ENCODE data around the gene ABLIM2.

- TF ChIP-seq SIN3A (IDR thresholded peaks at IDR 0.05; ENCODE audit: low read depth, low read length) (no peak), E2F4 (IDR thresholded peaks at IDR 0.05; ENCODE audit: low read depth, low read length) (no peak), FOS (IDR thresholded peaks at IDR 0.05; ENCODE audit: borderline replicate concordance, extremely low read depth, insufficient read length) (no peak), JUNB (IDR thresholded peaks at IDR 0.05) (no peak), CHD1 (IDR thresholded peaks at IDR 0.05; ENCODE audit: low read depth, low read length) (no peak), CBFB (IDR thresholded peaks at IDR 0.05; ENCODE audit: low read depth) (no peak), PRDM15 (CRISPR knock-in tag; IDR thresholded peaks at IDR 0.05) (no peak), RFX5 (IDR thresholded peaks at IDR 0.05; ENCODE audit: low read depth, low read length) (no peak)
Measured at GRCh38 chr4:8160572-8160971, 2.0 kb upstream of the ABLIM2 start.
